LoVo (cell line): ENCODE data around the gene PJA1.

Experiments
- DNase-seq: peaks from one replicate; pipeline ENCODE4 v3.0.0-alpha.2; 2016; ENCODE audit warnings: low spot score

Gene PJA1

DNA sequence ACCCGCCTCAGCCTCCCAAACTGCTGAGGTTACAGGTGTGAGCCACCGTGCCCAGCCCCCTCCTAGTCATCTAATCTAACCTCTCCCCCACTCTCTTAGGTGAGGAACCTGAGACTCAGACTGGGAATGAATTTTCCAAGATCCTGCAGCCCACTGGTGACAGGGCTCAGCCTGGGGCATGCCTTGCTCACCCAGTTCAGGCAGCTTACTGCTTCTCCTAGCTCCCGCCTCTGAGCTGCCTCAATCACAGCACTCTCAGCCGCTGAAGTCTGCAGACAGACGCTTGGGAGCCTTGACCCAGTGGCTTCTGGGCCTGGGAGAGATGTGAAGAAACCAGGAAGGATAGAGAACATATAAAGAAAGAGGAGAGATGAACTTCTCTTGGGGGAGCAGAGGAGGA lies 24.4 kb downstream of the PJA1 start:
- DNase-seq = no peak

DNA sequence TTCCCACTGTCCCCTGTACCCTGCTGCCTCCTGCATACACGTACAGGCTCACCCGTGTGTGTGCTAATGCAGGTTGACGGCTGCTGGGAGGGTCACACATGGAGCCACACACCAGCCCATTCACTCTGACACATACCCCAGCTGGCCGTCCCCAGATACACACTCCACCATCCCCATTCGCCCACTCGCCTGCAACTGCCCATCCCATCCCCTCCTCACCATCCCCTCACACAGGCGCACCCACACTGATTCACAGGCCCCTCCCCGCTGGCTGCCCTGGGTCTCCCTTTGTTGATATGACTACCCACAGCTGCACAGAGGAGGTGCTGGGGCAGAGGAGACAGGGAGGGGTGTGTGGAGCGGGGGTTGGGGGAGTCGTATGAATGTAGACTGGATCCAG lies 25.7 kb downstream of the PJA1 start:
- DNase-seq = no peak

DNA sequence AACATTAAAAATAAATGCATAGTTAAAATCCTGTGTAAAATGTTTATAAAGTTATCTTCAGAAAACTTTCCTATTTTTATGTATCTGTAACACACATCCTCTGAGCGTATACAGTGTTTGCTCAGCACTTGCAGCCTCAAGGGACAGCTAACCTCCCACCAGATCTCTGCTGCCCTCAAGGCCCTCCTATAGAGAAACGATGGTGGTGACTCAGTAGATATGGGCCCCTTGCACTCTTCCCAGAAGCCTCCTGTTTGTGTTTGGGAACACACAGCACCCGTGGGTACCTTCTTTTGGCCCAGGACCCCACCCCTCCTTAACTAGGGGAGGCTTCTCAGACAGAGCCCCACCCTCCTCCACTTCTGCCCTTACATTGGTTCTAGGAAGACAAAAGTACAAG lies 26.7 kb downstream of the PJA1 start:
- no peak for DNase-seq

DNA sequence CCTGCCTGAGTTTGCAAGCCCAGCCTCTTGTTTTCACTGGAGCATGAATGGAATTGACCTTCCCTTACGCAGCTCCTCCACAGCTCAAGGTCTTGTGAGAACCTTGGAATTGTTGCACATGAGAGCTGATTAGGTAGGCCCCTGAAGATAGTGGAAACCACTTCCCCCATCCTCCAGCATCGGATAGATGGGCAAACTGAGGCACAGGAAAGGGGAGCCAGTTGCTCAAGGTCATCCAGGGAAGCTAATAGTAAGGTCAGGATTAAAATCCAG lies 27.2 kb downstream of the PJA1 start:
- no peak for DNase-seq

DNA sequence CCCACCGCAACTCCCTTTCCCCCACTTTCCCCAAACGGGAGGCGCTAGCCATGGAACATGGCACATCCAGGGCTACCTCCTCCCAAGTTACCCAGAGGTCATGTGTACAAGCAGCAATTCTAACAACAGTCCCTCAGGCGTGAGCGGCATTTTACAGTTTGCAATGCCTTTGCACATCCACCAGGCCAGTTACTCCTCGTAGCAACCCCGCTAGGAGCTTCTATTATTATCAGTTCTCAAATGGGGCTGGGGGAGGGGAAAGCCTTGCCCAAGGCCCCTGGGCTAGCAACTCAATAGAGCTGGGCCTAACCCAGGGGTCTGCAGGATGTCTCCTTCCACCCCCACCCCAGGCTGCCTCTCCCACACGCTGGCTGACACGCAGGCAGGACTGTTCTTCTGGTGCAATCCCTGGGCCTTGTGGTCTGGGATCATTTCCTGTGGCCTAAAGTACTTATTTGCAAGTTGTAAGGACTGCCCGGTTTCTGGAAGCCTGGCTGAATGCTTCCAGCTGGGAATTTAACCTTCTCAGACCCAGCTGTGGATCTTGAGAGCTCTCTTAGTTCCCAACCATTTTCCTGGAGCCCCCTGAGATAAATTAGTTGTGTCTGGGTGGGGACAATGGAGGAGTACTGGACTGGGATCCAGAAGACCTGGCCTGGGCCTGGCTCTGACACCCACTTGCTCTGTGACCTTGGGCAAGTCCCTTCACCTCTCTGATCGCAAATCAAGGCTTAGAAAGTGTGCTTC lies 27.7 kb downstream of the PJA1 start:
- DNase-seq = no peak

DNA sequence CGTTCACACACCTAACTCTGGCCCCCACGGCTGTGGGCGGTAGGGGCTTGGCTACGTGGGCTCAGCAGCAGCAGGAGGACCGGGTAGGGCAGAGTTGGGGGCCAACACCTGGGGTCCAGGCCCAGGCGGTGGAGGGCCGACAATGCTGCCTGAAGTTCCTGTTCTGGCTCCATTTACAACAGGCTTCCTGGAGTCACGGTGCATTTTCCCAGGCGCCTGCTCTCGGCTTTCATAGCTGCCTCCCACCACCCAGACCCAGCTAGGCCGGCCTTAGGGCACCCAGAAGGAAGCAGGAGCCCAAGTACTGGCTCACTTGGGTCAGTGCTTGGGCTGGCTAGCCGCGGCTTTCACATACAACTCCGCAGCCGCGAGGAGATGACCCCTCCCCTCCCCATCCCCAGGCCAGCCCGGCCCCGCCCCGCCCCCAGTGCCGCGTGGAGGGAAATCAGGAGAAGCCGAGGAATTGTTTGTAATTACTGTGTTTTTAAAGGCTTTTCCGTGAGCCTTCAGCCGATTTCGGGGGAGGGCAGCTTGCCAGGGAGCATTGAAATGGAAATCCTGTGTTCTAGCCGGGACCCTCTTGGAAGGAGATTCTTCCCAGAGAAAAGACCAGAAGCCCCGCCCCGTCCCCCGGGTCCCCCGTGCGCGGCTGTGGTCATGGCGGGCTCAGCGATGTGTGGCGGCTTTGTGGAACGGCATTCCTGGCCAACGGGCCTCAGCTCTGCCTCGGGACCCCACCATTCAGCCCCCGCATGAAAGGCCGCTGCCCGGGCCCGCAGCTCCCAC lies 28.5 kb downstream of the PJA1 start:
- no peak for DNase-seq

DNA sequence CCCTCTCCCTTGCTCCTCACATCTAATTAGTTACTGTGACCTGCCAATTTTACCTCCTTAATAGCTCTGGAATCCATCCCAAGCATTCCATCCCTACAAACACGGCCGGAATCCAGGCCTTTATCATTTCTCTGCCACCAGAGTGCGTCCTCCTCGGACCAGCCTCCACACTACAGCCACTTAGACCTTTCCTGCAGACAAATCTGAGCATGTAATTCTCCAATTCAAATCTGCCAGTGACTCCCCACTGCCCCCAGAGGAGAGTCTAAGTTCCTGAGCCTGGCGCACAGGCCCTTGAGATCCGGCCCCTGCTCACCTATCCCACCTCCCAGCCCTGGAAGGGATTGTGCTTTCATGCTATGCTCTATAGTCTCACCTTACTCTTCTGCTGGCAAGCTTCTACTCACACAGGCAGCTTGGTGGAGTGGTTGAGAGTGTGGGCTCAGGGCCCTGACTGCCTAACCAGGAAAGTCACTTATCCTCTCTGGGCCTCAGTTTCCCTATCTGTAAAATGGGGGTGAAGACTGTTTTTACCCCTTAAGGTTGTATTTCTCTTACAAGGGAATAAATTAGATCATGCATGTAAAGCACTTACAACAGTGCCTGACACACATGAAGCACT lies 31.2 kb downstream of the PJA1 start:
- peak; percentile 7 for DNase-seq

DNA sequence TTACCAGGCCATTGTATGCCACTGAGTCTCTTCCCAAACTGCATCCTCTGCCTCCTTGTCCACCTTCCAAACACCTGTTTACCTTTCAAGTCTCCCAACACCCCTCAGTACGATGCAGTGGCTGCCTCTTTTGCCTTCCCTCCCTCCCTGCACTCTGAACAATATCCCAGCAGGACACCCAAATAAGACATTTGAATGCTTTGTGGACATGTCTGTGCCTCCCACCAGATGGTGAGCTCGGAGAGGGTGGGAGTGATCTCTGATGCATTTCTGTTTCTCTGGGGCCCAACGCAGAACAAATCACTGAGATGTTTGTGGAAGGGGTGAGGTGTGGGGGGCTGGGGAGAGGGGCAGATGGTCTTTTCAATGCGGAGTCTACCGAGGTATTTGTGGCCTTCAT lies 33.4 kb downstream of the PJA1 start:
- no peak for DNase-seq

DNA sequence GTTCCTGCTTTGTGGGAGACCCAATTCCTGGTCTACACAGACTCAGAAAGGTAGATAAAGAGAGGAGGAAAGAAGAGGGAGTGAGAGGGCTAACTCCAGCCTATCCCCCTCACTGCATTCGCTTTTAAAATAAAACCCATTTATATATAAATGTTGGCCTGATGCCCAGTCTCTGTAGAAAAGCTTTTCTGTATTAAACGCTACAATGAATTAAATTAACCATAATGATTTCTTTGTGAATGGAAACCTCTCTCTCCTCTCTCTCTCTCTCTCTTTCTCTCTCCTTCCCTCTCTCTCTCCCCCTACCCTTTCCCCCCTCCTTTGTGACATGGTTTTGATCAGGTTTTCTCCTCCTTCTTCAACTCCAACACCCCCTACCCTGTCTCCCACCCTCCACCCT lies 34.8 kb downstream of the PJA1 start:
- DNase-seq = no peak

DNA sequence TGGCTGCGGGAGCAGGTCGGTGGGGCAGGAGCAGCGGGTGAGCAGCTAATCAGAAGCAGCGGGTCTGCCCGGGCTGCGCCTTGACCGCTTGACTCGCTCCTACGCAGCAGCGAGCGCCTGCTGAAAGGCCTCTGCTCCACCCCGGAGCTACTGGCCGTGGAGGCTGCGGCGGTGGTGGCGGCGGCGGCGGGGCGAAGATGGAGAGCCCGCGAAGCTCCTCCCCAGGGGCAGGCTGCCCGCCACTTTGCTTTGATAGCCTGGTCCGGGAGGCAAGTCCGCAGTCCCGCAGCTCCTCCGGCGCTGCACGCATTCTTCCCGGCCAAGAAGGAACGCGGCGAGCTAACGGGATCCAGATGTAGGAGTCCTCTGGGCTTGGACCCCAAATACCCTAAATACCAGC lies 36.7 kb downstream of the PJA1 start:
- DNase-seq = no peak

DNA sequence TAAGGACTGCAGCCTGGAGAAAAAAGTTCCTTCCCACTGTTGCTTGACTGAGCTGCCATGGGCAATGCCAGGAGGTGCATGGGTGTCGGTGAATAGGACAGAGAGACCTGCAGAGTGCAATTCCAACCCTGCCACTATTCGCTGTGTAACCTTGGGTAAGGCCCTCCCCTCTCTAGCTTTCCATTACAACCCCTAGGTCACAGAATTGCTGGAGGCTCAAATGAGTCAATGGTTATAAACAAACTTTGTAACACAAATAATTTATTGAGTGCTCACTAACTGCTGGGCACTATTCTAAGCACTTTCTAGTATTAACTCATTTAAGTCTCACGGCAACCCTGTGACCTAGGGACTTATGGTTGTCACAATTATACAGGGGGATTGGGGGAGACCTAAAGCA lies 37.8 kb downstream of the PJA1 start:
- DNase-seq = no peak

DNA sequence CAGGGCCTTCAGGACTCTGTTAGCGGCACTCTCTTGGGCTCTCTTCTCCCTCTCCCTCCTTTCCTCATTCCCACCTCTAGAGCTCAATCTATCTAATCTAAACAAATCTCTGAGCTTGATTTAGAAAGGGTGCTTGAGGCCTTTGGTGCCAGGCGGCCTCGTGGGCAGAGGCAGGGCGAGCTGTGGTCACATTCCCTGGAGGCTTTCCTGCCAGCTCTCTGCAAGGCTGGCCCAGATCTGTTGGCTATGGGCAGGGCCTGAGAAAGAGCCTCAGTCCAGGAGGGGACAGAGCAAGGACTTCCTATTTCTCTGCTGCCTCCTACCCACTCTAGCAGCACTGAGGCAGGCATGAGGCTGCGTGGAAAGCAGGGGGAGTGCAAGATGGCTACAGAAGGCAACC lies 38.6 kb downstream of the PJA1 start:
- DNase-seq = no peak

DNA sequence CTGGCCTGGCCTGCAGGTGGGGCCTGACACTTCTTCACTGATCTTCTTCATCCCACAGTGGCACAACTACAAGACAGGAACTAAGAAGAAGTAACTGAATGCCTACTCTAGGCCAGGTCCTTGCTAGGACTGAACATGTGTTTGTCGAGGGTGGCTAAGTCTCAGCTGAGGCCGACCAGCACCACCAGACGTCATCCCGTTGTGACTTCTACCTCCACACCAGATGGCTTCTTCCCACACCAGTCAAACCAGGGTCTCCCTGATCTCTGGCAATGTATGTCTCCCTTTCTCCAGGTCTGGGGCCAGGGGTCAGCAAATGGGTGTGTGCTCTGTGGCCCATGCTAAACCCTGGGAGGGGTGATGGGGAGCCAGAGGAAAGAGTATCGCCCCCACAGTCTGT lies 40.2 kb downstream of the PJA1 start:
- DNase-seq = no peak

DNA sequence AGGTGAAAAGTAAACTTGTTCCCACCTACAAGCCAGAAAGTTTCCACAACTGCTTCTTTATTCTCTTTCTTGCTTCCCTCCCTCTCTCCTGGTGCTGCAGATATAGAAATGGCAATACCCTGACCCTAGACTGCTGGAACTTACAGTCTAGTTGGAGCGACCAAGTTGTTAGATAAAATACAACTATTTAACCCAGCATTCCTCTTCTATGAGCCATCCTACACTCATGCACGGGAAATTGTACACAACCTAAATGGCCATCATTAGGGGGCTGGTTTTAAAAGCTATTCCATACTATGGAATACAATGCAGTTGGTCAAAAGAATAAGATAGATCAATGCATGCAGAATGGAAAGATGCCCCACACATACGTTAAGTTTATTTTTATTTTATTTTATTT lies 41.1 kb downstream of the PJA1 start:
- no peak for DNase-seq

DNA sequence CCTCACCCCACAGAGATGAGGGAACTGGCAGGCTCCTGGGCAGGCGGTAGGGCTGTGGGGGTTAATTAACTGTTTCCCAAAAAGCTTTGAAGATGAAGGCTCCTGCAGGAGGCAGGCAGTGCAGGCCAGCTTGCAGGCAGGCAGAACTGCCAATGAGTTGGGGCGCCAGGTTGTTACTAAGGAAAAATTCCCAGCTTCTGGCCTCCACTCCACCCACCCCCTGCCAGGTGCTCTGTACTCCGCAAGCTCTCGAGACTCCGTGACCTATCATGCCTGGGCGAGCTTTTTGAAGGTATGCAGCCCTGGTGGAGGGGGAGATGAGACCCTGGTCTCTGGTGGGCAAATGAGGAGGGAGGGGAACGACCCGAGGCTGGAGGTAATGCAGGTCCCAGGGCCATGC lies 41.8 kb downstream of the PJA1 start:
- DNase-seq = no peak

DNA sequence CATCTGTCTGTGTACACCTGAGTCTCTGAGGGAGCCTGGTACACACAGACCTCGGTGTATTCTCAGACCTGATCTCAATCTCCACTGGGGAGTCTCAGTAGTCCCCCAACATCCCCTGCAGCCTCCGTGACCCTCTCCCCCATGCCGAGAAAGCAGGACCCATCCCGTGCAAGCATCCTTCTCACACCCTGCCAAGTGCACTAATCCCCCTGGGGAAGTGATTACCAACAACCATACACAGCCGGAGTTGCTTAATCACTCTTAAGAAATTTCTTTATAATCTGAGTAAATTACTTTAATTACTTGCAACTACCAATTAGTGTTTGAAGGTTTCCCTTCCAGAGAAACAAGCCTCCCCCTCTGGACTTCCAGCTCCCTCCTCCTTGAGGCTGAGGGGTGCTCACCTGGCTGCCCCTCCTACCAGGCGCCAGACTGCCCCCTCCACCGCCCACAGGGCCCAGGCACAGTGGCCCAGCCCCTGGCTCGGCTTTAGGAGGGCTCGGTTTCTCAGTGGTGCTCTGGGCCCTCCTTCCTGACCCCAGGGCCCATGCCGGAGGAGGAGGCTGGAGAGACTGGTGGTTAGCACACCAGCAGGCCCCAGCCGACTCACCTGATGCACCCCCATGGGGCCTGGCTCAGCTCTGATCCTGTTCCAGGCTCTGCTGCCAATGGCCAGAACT lies 43.8 kb downstream of the PJA1 start:
- no peak for DNase-seq

DNA sequence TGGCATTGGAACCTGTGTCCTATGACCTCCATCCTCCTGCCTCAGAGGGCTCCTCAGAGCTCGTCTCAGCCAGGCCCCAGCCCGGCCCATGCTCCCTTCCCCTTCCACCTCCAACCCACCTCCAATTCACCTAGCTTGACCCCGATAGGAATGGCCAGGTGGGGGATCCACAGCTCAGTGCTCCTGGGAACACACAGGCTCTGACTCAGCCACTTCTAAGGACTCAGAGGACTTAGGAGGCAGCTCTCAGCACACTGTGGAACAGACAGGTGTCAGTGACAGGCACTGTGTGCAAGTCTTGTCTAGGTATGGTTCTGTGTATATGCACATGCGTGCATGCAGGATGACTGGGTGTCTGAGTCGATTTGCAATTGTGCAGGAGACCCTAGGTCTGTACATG lies 44.8 kb downstream of the PJA1 start:
- DNase-seq = no peak

DNA sequence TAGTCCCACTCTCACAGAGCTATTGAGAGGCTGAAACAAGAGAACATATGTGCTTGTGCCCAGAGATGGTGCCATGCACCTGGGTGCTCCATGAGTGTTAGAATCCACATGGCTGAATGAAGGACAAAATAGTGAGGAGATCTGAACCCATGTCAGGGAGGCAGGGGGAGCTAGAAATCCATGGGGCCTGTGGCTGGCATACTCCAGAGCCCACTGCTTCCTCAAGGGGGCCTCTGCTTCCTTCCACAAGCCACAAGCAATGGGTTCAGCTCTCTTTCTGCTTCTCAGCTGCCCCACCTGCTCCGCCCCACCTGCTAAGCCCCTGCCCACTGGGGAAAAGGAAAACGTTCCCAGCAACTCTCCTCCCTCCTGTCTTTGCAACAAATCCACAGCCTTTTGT lies 46.1 kb downstream of the PJA1 start:
- no peak for DNase-seq

DNA sequence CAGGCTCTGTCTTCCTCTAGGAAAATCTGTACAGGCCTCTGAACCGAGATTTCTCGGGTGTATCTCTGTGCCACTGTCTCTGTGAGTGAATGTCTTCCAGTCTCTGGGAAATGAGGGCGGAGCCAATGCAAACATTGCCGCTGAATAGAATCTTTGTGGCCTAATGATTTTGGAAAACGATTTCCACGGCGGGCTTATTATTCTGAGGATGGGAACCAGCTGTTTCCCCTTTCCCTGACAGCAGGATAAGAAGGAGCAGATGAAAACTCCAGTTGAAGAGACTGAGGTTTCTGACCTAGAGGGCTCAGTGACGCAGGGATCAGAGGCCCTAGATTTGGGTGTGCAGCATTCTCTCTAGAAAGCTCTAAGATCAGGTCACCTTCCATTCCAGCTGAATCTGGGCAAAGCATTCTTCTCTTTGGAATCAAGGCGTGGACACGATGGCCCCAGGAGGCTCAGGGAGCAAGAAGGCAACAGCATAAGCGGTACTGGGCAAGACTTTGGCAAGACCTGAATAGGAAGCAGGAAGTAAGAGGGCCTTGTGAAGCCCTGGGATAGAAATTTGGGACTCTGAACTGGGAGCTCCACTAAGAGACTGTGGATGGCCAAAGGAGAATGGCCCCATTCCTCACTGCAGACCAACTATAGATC lies 47.3 kb downstream of the PJA1 start:
- no peak for DNase-seq

DNA sequence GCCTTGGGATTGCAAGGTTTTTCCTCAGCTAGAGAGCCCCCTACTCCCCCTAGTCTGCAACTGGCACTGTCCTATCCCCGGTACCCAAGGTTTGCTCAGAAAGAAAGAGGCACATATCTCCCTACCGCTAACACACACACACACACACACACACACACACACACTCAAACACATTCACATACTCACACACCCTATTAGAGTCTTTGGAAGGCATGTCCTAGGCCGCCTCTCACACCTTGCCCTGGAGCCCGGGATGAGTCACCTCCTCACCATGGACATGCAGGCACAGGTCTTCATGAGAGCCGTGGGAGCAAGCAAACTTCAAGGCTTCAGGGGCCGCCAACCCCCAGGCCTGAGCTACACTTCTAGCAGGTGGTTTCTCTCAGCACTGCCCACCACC lies 49.2 kb downstream of the PJA1 start:
- peak; percentile 2 for DNase-seq

DNA sequence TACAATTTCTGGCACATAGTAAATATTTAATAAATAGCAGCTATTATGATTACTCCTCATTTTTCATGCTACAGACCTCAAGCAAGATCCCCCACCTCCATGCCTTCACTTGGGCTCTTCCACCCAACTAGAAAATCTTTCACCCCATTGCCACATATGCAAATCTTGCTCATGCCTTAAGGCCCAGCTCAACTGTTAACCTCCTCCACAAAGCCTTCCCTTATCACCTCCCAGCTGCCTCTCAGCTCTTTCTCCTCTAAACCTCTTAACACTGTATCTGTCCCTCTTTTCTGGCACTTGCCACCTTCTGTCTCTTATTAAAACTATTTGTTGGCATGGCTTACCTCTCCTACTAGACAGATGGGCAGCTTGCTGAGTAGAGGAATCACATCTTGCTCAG lies 51.5 kb downstream of the PJA1 start:
- DNase-seq = no peak
